Measurements from ENCODE around the gene WDR82. TPM values are rescaled to one million over a fixed set of nuclear protein-coding genes. Genes with fewer than 3 reads are reported as not detected.

The WDR82 gene
- total and polyA plus RNA-seq, 10 of the 15 experiments (the other 5 are each of a cell fraction or from before 2014, with no cell fraction given): 10.1 to 82.4 (median 48.7) TPM

DNA sequence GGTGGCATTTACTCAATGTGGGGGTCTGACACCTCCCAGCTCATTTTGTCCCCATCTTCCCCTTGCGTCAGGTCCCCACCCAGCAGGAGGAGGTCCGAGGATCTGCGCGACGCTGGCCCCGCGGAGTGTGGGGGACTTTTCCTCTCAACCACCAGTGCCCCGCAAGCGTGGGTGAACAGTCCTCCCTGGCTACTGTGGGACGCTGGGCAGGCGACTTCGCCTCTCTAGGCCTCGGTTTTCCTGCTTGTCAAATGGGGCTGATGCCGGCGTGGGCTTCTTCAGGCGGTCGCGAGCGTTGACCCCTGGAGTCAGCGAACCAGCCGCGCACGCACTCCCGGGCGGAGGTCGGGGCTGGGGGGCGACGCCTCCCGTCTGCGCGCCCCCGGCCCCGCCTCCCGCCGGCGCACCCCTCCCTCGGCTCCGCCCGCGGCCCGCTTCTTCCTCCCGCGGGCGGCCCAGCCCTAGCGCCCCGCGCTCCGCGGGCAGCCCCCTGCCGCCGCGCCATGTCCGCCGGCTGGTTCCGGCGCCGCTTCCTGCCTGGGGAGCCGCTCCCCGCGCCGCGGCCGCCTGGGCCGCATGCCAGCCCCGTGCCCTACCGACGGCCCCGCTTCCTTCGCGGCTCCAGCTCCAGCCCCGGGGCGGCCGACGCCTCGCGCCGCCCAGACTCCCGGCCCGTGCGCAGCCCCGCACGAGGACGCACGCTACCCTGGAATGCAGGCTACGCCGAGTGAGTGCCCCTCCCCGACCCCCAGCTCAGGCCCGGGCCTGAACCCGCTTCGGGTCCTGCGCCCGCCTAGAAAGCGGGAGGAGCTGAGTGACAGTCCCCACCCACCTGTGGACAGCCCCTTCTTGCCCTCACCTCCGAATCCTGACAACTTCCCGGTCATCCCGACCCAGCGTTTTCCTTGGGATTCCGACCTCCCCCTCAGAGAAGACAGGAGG is 32.9 kb downstream of the WDR82 start, which contains the start of gene PPM1M (continued):
- no peak for TF ChIP-seq PRDM15 (CRISPR knock-in tag; IDR thresholded peaks at IDR 0.05)
- TF ChIP-seq CREB1 (IDR thresholded peaks at IDR 0.05; ENCODE audit: low read depth): no peak
- TF ChIP-seq, protein P1, sequence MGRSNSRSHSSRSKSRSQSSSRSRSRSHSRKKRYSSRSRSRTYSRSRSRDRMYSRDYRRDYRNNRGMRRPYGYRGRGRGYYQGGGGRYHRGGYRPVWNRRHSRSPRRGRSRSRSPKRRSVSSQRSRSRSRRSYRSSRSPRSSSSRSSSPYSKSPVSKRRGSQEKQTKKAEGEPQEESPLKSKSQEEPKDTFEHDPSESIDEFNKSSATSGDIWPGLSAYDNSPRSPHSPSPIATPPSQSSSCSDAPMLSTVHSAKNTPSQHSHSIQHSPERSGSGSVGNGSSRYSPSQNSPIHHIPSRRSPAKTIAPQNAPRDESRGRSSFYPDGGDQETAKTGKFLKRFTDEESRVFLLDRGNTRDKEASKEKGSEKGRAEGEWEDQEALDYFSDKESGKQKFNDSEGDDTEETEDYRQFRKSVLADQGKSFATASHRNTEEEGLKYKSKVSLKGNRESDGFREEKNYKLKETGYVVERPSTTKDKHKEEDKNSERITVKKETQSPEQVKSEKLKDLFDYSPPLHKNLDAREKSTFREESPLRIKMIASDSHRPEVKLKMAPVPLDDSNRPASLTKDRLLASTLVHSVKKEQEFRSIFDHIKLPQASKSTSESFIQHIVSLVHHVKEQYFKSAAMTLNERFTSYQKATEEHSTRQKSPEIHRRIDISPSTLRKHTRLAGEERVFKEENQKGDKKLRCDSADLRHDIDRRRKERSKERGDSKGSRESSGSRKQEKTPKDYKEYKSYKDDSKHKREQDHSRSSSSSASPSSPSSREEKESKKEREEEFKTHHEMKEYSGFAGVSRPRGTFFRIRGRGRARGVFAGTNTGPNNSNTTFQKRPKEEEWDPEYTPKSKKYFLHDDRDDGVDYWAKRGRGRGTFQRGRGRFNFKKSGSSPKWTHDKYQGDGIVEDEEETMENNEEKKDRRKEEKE (IDR thresholded peaks at IDR 0.05): no peak
- TF ChIP-seq, protein P2, sequence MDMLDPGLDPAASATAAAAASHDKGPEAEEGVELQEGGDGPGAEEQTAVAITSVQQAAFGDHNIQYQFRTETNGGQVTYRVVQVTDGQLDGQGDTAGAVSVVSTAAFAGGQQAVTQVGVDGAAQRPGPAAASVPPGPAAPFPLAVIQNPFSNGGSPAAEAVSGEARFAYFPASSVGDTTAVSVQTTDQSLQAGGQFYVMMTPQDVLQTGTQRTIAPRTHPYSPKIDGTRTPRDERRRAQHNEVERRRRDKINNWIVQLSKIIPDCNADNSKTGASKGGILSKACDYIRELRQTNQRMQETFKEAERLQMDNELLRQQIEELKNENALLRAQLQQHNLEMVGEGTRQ (IDR thresholded peaks at IDR 0.05; ENCODE audit: borderline replicate concordance, low read depth, low read length): no peak
- TF ChIP-seq, protein P3, sequence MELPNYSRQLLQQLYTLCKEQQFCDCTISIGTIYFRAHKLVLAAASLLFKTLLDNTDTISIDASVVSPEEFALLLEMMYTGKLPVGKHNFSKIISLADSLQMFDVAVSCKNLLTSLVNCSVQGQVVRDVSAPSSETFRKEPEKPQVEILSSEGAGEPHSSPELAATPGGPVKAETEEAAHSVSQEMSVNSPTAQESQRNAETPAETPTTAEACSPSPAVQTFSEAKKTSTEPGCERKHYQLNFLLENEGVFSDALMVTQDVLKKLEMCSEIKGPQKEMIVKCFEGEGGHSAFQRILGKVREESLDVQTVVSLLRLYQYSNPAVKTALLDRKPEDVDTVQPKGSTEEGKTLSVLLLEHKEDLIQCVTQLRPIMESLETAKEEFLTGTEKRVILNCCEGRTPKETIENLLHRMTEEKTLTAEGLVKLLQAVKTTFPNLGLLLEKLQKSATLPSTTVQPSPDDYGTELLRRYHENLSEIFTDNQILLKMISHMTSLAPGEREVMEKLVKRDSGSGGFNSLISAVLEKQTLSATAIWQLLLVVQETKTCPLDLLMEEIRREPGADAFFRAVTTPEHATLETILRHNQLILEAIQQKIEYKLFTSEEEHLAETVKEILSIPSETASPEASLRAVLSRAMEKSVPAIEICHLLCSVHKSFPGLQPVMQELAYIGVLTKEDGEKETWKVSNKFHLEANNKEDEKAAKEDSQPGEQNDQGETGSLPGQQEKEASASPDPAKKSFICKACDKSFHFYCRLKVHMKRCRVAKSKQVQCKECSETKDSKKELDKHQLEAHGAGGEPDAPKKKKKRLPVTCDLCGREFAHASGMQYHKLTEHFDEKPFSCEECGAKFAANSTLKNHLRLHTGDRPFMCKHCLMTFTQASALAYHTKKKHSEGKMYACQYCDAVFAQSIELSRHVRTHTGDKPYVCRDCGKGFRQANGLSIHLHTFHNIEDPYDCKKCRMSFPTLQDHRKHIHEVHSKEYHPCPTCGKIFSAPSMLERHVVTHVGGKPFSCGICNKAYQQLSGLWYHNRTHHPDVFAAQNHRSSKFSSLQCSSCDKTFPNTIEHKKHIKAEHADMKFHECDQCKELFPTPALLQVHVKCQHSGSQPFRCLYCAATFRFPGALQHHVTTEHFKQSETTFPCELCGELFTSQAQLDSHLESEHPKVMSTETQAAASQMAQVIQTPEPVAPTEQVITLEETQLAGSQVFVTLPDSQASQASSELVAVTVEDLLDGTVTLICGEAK (IDR thresholded peaks at IDR 0.05; ENCODE audit: borderline replicate concordance): no peak
- TF ChIP-seq IRF5 (IDR thresholded peaks at IDR 0.05; ENCODE audit: borderline replicate concordance): no peak
- TF ChIP-seq BACH1 (IDR thresholded peaks at IDR 0.05; ENCODE audit: borderline replicate concordance): no peak
- no peak for TF ChIP-seq MTA2 (IDR thresholded peaks at IDR 0.05; ENCODE audit: low read depth)
- TF ChIP-seq JUNB (IDR thresholded peaks at IDR 0.05): no peak
- TF ChIP-seq ETV6 (conservative IDR thresholded peaks at IDR 0.05 in 1 of 2, IDR thresholded peaks at IDR 0.05 in 1 of 2; ENCODE audit: borderline replicate concordance in 1 of 2, low read depth in 1 of 2): no peak
- TF ChIP-seq IKZF2 (IDR thresholded peaks at IDR 0.05): peak; percentile 30 to 33; a peak in 2 of 4 replicates
- no peak for TF ChIP-seq STAT1 (conservative IDR thresholded peaks at IDR 0.05)
- TF ChIP-seq LARP7 (IDR thresholded peaks at IDR 0.05): peak; percentile 86
- no peak for TF ChIP-seq FOS (IDR thresholded peaks at IDR 0.05; ENCODE audit: borderline replicate concordance, extremely low read depth, insufficient read length)
- no peak for TF ChIP-seq STAT3 (IDR thresholded peaks at IDR 0.05; ENCODE audit: low read depth, low read length)
